HEK293 (cell line): ENCODE results near the gene CNTNAP1.

Source experiments
- CTCF ChIA-PET: fragments of 350-600 bp; formaldehyde crosslinking; extraction: SDS; loops from one replicate; lab custom pipeline; 2021; ENCODE audit warnings: antibody characterized with exemption; lab: Yijun Ruan, JAX
- POLR2A ChIA-PET: fragments of 300-600 bp; formaldehyde crosslinking; extraction: SDS; loops from one replicate; lab custom pipeline; 2020; ENCODE audit warnings: antibody characterized with exemption, inconsistent platforms; lab: Yijun Ruan, JAX
- H3K27ac ChIP-seq: fragments of 200-500 bp; sonication (Bioruptor generic); 2 replicates; pipeline ENCODE4 v1.5.1; 2014; ENCODE audit warnings: low read depth, low read length, control low read depth, inconsistent platforms; ENCODE audit errors: extremely low read depth
- H3K36me3 ChIP-seq, 2 experiments: fragments of 200-500 bp in 1 of 2; sonication (Bioruptor generic) in 1 of 2; 1 replicate in 1 of 2; 2 replicates in 1 of 2; pipeline ENCODE4 v1.5.1; 2014 to 2017; ENCODE audit warnings: inconsistent platforms in 2 of 2, low read length in 2 of 2; ENCODE audit not compliant: control insufficient read depth in 2 of 2, insufficient read depth in 1 of 2
- H3K4me1 ChIP-seq: fragments of 200-500 bp; sonication (Bioruptor generic); 2 replicates; pipeline ENCODE4 v1.5.1; 2014; ENCODE audit warnings: mild to moderate bottlenecking, low read length, inconsistent platforms; ENCODE audit not compliant: control insufficient read depth, insufficient read depth
- H3K4me3 ChIP-seq: 2 replicates; pipeline ENCODE4 v1.5.1; 2011; ENCODE audit warnings: low read depth, mild to moderate bottlenecking, control low read depth, low read length, moderate library complexity
- H3K9me3 ChIP-seq: fragments of 200-500 bp; sonication (Bioruptor generic); 2 replicates; pipeline ENCODE4 v1.5.1; 2014; ENCODE audit warnings: low read depth, low read length, inconsistent platforms; ENCODE audit not compliant: control insufficient read depth, insufficient read depth
- KLF8 ChIP-seq: fragments of 450-650 bp; formaldehyde crosslinking; IDR thresholded peaks from 2 replicates; pipeline ENCODE4 v1.5.1; 2016; ENCODE audit warnings: missing biosample characterization, missing genetic modification characterization
- OVOL3 ChIP-seq: fragments of 450-650 bp; formaldehyde crosslinking; IDR thresholded peaks from 2 replicates; pipeline ENCODE4 v1.5.1; 2016; ENCODE audit warnings: missing biosample characterization, missing genetic modification characterization
- RBAK ChIP-seq: fragments of 450-650 bp; formaldehyde crosslinking; IDR thresholded peaks from 2 replicates; pipeline ENCODE4 v1.5.1; 2016; ENCODE audit warnings: missing biosample characterization, missing genetic modification characterization
- SP3 ChIP-seq: fragments of 450-650 bp; formaldehyde crosslinking; IDR thresholded peaks from 2 replicates; pipeline ENCODE4 v1.5.1; 2016; ENCODE audit warnings: missing biosample characterization, missing genetic modification characterization
- ZBTB7A ChIP-seq: fragments of 450-650 bp; formaldehyde crosslinking; IDR thresholded peaks from 2 replicates; pipeline ENCODE4 v1.5.1; 2016; ENCODE audit warnings: low read depth, missing biosample characterization, missing genetic modification characterization
- ZNF394 ChIP-seq: fragments of 450-650 bp; formaldehyde crosslinking; IDR thresholded peaks from 2 replicates; pipeline ENCODE4 v1.5.1; 2016; ENCODE audit warnings: missing biosample characterization, missing genetic modification characterization, mild to moderate bottlenecking, moderate library complexity, borderline replicate concordance
- ZNF426 ChIP-seq: fragments of 450-650 bp; formaldehyde crosslinking; IDR thresholded peaks from 2 replicates; pipeline ENCODE4 v1.5.1; 2017; ENCODE audit warnings: missing biosample characterization, missing genetic modification characterization, mild to moderate bottlenecking, inconsistent platforms, moderate library complexity
- ZNF48 ChIP-seq: fragments of 450-650 bp; formaldehyde crosslinking; IDR thresholded peaks from 2 replicates; pipeline ENCODE4 v1.5.1; 2016; ENCODE audit warnings: missing biosample characterization, missing genetic modification characterization
- ZNF521 ChIP-seq: fragments of 450-650 bp; formaldehyde crosslinking; IDR thresholded peaks from 2 replicates; pipeline ENCODE4 v1.5.1; 2017; ENCODE audit warnings: missing biosample characterization, mild to moderate bottlenecking, missing genetic modification characterization
- ZNF658 ChIP-seq: fragments of 450-650 bp; formaldehyde crosslinking; IDR thresholded peaks from 2 replicates; pipeline ENCODE4; 2016; ENCODE audit warnings: missing biosample characterization, missing genetic modification characterization
- ZNF677 ChIP-seq: fragments of 450-650 bp; IDR thresholded peaks from 2 replicates; pipeline ENCODE4 v1.5.0; 2018; ENCODE audit warnings: missing biosample characterization, mild to moderate bottlenecking, missing genetic modification characterization, moderate library complexity
- TF ChIP-seq, protein P1 (sequence below): fragments of 450-650 bp; formaldehyde crosslinking; IDR thresholded peaks from 2 replicates; pipeline ENCODE4 v1.5.1; 2016; ENCODE audit warnings: missing biosample characterization, missing genetic modification characterization, low read depth
- TF ChIP-seq, protein P2 (sequence below): fragments of 450-650 bp; formaldehyde crosslinking; IDR thresholded peaks from 2 replicates; pipeline ENCODE4 v1.5.1; 2016; ENCODE audit warnings: missing biosample characterization, missing genetic modification characterization
- TF ChIP-seq, protein P3 (sequence below): fragments of 450-650 bp; formaldehyde crosslinking; IDR thresholded peaks from 2 replicates; pipeline ENCODE4; 2016; ENCODE audit warnings: missing biosample characterization, missing genetic modification characterization
- TF ChIP-seq, protein P4 (sequence below): sonication (generic); formaldehyde crosslinking; IDR thresholded peaks from 2 replicates; pipeline ENCODE4 v1.8.1; 2022; ENCODE audit warnings: mild to moderate bottlenecking, moderate library complexity, missing genetic modification reagents
- TF ChIP-seq, protein P5 (sequence below): fragments of 450-650 bp; IDR thresholded peaks from 2 replicates; pipeline ENCODE4 v1.5.1; 2018; ENCODE audit warnings: missing biosample characterization, missing genetic modification characterization
- TF ChIP-seq, protein P6 (sequence below): fragments of 450-650 bp; formaldehyde crosslinking; IDR thresholded peaks from 2 replicates; pipeline ENCODE4 v1.5.1; 2017; ENCODE audit warnings: missing biosample characterization, missing genetic modification characterization
- TF ChIP-seq, protein P7 (sequence below): fragments of 450-650 bp; formaldehyde crosslinking; conservative IDR thresholded peaks from 2 replicates; pipeline ENCODE4 v1.5.1; 2016; ENCODE audit warnings: low read depth, missing biosample characterization, missing genetic modification characterization
- TF ChIP-seq, protein P8 (sequence below): fragments of 450-650 bp; formaldehyde crosslinking; IDR thresholded peaks from 2 replicates; pipeline ENCODE4 v1.5.1; 2016; ENCODE audit warnings: missing biosample characterization, missing genetic modification characterization

Gene CNTNAP1

DNA sequence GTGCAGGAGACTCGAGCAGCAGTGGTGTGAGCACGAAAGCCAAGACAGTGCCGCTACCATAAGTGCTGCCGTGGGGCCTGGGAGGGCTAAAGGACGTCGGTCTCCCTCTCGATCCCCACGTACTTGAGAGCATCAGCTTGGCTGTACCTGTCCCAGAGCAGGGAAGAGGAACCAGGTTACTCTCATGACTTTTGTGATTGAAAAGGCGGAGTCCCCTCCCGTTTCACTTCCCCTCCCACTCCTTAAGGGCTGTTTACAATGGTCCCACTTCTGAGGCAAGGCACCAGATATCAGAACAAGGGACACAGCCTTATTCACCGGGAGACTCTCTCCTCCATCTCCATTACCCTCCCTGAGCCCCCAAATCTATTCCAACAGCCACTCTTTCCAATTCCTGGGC, 20.1 kb downstream of the CNTNAP1 start (continued):
- TF ChIP-seq, protein P1, sequence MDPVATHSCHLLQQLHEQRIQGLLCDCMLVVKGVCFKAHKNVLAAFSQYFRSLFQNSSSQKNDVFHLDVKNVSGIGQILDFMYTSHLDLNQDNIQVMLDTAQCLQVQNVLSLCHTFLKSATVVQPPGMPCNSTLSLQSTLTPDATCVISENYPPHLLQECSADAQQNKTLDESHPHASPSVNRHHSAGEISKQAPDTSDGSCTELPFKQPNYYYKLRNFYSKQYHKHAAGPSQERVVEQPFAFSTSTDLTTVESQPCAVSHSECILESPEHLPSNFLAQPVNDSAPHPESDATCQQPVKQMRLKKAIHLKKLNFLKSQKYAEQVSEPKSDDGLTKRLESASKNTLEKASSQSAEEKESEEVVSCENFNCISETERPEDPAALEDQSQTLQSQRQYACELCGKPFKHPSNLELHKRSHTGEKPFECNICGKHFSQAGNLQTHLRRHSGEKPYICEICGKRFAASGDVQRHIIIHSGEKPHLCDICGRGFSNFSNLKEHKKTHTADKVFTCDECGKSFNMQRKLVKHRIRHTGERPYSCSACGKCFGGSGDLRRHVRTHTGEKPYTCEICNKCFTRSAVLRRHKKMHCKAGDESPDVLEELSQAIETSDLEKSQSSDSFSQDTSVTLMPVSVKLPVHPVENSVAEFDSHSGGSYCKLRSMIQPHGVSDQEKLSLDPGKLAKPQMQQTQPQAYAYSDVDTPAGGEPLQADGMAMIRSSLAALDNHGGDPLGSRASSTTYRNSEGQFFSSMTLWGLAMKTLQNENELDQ (tag by site-specific recombination), result no peak
- TF ChIP-seq ZBTB7A (tag by site-specific recombination) (no peak), RBAK (tag by site-specific recombination) (no peak)
- TF ChIP-seq, protein P2, sequence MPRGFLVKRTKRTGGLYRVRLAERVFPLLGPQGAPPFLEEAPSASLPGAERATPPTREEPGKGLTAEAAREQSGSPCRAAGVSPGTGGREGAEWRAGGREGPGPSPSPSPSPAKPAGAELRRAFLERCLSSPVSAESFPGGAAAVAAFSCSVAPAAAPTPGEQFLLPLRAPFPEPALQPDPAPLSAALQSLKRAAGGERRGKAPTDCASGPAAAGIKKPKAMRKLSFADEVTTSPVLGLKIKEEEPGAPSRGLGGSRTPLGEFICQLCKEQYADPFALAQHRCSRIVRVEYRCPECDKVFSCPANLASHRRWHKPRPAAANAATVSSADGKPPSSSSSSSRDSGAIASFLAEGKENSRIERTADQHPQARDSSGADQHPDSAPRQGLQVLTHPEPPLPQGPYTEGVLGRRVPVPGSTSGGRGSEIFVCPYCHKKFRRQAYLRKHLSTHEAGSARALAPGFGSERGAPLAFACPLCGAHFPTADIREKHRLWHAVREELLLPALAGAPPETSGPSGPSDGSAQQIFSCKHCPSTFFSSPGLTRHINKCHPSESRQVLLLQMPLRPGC (tag by site-specific recombination), result no peak

DNA sequence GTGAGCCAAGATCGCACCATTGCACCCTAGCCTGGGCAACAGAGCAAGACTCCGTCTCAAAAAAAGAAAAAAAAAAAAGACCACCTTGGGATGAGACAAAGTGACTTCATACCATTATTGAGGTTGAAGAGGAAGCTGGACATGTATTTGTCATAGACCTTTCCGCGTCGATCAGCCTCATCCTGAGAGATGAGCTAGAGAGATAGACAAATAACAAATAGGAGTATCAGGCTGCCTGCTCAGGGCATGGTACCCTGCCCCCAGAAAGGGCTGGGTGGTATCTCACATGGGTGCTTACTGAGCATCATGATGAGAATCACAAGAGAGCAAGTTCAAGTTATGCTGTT, 22.1 kb downstream of the CNTNAP1 start:
- Histone ChIP-seq H3K27ac (no peak overlapping the region), H3K9me3 (no peaks in the 10 kb centered on the region), H3K4me3 (no peak overlapping the region), H3K4me1 (no peaks in the 10 kb centered on the region), H3K36me3 (peaks cover 45 to 94% of the 10 kb centered on the region in 2 experiments)
- ChIA-PET POLR2A (interaction anchor here (0.7 to 1.5 kb wide), 2 partner anchors 21 to 665 kb away, joined by 3 read pairs; no protein-coding TSS in a partner anchor), CTCF (interaction anchor here (0.5 to 1.1 kb wide), 2 partner anchors 16 to 978 kb away, joined by 5 read pairs; no protein-coding TSS in a partner anchor)
- TF ChIP-seq, protein P3, sequence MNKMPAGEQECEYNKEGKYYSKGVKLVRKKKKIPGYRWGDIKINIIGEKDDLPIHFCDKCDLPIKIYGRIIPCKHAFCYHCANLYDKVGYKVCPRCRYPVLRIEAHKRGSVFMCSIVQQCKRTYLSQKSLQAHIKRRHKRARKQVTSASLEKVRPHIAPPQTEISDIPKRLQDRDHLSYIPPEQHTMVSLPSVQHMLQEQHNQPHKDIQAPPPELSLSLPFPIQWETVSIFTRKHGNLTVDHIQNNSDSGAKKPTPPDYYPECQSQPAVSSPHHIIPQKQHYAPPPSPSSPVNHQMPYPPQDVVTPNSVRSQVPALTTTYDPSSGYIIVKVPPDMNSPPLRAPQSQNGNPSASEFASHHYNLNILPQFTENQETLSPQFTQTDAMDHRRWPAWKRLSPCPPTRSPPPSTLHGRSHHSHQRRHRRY (tag by site-specific recombination), result no peak
- TF ChIP-seq, protein P4, sequence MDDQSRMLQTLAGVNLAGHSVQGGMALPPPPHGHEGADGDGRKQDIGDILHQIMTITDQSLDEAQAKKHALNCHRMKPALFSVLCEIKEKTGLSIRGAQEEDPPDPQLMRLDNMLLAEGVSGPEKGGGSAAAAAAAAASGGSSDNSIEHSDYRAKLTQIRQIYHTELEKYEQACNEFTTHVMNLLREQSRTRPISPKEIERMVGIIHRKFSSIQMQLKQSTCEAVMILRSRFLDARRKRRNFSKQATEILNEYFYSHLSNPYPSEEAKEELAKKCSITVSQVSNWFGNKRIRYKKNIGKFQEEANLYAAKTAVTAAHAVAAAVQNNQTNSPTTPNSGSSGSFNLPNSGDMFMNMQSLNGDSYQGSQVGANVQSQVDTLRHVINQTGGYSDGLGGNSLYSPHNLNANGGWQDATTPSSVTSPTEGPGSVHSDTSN, result no peak
- TF ChIP-seq, protein P5, sequence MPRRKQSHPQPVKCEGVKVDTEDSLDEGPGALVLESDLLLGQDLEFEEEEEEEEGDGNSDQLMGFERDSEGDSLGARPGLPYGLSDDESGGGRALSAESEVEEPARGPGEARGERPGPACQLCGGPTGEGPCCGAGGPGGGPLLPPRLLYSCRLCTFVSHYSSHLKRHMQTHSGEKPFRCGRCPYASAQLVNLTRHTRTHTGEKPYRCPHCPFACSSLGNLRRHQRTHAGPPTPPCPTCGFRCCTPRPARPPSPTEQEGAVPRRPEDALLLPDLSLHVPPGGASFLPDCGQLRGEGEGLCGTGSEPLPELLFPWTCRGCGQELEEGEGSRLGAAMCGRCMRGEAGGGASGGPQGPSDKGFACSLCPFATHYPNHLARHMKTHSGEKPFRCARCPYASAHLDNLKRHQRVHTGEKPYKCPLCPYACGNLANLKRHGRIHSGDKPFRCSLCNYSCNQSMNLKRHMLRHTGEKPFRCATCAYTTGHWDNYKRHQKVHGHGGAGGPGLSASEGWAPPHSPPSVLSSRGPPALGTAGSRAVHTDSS (tag by site-specific recombination), result no peak
- TF ChIP-seq, protein P6, sequence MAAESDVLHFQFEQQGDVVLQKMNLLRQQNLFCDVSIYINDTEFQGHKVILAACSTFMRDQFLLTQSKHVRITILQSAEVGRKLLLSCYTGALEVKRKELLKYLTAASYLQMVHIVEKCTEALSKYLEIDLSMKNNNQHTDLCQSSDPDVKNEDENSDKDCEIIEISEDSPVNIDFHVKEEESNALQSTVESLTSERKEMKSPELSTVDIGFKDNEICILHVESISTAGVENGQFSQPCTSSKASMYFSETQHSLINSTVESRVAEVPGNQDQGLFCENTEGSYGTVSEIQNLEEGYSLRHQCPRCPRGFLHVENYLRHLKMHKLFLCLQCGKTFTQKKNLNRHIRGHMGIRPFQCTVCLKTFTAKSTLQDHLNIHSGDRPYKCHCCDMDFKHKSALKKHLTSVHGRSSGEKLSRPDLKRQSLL (tag by site-specific recombination), result no peak
- no peak for TF ChIP-seq ZNF426
- TF ChIP-seq KLF8 (tag by site-specific recombination), result no peak
- TF ChIP-seq ZNF394 (tag by site-specific recombination), result no peak
- TF ChIP-seq ZNF658, result no peak
- no peak for TF ChIP-seq ZNF48 (tag by site-specific recombination)
- no peak for TF ChIP-seq OVOL3 (tag by site-specific recombination)
- no peak for TF ChIP-seq ZNF677 (tag by site-specific recombination)
- TF ChIP-seq, protein P7, sequence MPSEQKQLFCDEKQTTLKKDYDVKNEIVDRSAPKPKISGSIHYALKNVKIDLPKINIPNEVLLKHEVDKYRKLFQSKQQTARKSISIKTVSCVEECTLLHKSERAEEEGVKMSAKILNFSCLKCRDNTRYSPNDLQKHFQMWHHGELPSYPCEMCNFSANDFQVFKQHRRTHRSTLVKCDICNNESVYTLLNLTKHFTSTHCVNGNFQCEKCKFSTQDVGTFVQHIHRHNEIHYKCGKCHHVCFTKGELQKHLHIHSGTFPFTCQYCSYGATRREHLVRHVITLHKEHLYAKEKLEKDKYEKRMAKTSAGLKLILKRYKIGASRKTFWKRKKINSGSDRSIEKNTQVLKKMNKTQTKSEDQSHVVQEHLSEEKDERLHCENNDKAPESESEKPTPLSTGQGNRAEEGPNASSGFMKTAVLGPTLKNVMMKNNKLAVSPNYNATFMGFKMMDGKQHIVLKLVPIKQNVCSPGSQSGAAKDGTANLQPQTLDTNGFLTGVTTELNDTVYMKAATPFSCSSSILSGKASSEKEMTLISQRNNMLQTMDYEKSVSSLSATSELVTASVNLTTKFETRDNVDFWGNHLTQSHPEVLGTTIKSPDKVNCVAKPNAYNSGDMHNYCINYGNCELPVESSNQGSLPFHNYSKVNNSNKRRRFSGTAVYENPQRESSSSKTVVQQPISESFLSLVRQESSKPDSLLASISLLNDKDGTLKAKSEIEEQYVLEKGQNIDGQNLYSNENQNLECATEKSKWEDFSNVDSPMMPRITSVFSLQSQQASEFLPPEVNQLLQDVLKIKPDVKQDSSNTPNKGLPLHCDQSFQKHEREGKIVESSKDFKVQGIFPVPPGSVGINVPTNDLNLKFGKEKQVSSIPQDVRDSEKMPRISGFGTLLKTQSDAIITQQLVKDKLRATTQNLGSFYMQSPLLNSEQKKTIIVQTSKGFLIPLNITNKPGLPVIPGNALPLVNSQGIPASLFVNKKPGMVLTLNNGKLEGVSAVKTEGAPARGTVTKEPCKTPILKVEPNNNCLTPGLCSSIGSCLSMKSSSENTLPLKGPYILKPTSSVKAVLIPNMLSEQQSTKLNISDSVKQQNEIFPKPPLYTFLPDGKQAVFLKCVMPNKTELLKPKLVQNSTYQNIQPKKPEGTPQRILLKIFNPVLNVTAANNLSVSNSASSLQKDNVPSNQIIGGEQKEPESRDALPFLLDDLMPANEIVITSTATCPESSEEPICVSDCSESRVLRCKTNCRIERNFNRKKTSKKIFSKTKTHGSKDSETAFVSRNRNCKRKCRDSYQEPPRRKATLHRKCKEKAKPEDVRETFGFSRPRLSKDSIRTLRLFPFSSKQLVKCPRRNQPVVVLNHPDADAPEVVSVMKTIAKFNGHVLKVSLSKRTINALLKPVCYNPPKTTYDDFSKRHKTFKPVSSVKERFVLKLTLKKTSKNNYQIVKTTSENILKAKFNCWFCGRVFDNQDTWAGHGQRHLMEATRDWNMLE (tag by site-specific recombination), result no peak
- TF ChIP-seq SP3 (tag by site-specific recombination), result no peak
- TF ChIP-seq, protein P8, sequence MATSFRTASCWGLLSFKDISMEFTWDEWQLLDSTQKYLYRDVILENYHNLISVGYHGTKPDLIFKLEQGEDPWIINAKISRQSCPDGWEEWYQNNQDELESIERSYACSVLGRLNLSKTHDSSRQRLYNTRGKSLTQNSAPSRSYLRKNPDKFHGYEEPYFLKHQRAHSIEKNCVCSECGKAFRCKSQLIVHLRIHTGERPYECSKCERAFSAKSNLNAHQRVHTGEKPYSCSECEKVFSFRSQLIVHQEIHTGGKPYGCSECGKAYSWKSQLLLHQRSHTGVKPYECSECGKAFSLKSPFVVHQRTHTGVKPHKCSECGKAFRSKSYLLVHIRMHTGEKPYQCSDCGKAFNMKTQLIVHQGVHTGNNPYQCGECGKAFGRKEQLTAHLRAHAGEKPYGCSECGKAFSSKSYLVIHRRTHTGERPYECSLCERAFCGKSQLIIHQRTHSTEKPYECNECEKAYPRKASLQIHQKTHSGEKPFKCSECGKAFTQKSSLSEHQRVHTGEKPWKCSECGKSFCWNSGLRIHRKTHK (tag by site-specific recombination), result no peak
- no peak for TF ChIP-seq ZNF521 (tag by site-specific recombination)
